Measurements from ENCODE around the gene TGM6.

The TGM6 gene

GRCh38 chr20:2473516-2473915, 92.8 kb downstream of the TGM6 start:
- TF ChIP-seq FOXM1 (IDR thresholded peaks at IDR 0.05; ENCODE audit: borderline replicate concordance, low read depth) = no peak
- no peak for TF ChIP-seq TCF12 (IDR thresholded peaks at IDR 0.05; ENCODE audit: low read depth)
- no peak for TF ChIP-seq CEBPB (IDR thresholded peaks at IDR 0.05)

GRCh38 chr20:2475850-2476741, 95.4 kb downstream of the TGM6 start:
- TF ChIP-seq CREB1 (IDR thresholded peaks at IDR 0.05; ENCODE audit: low read depth) = no peak
- no peak for TF ChIP-seq CEBPB (IDR thresholded peaks at IDR 0.05)
- TF ChIP-seq TEAD4 (IDR thresholded peaks at IDR 0.05) = no peak
- no peak for TF ChIP-seq RAD21 (IDR thresholded peaks at IDR 0.05; ENCODE audit: low read depth)
- no peak for TF ChIP-seq EGR1 (IDR thresholded peaks at IDR 0.05)
- no peak for TF ChIP-seq MAX (IDR thresholded peaks at IDR 0.05)
- TF ChIP-seq USF1 (IDR thresholded peaks at IDR 0.05) = no peak
- TF ChIP-seq TCF12 (IDR thresholded peaks at IDR 0.05; ENCODE audit: low read depth) = no peak
- no peak for TF ChIP-seq NFIC (IDR thresholded peaks at IDR 0.05)
- no peak for TF ChIP-seq YY1 (IDR thresholded peaks at IDR 0.05; ENCODE audit: low read depth)
- no peak for TF ChIP-seq REST (IDR thresholded peaks at IDR 0.05; ENCODE audit: low read depth)
- no peak for TF ChIP-seq ZBTB7A (IDR thresholded peaks at IDR 0.05; ENCODE audit: low read depth)
- TF ChIP-seq TAF1 (IDR thresholded peaks at IDR 0.05; ENCODE audit: low read depth) = no peak

- TF ChIP-seq TAF1 (IDR thresholded peaks at IDR 0.05; ENCODE audit: low read depth) = no peak
- no peak for TF ChIP-seq REST (IDR thresholded peaks at IDR 0.05; ENCODE audit: low read depth)
- no peak for TF ChIP-seq CEBPB (IDR thresholded peaks at IDR 0.05)
- TF ChIP-seq FOXM1 (IDR thresholded peaks at IDR 0.05; ENCODE audit: borderline replicate concordance, low read depth) = no peak
- no peak for TF ChIP-seq TCF12 (IDR thresholded peaks at IDR 0.05; ENCODE audit: low read depth)
- TF ChIP-seq NFIC (IDR thresholded peaks at IDR 0.05) = no peak
- TF ChIP-seq MAX (IDR thresholded peaks at IDR 0.05) = no peak
- no peak for TF ChIP-seq RAD21 (IDR thresholded peaks at IDR 0.05; ENCODE audit: low read depth)
- TF ChIP-seq CREB1 (IDR thresholded peaks at IDR 0.05; ENCODE audit: low read depth) = no peak
- no peak for TF ChIP-seq EGR1 (IDR thresholded peaks at IDR 0.05)
- TF ChIP-seq TEAD4 (IDR thresholded peaks at IDR 0.05) = no peak
- TF ChIP-seq YY1 (IDR thresholded peaks at IDR 0.05; ENCODE audit: low read depth) = no peak
- TF ChIP-seq EP300 (IDR thresholded peaks at IDR 0.05; ENCODE audit: borderline replicate concordance) = no peak
- TF ChIP-seq USF1 (IDR thresholded peaks at IDR 0.05) = no peak
- no peak for TF ChIP-seq ZBTB7A (IDR thresholded peaks at IDR 0.05; ENCODE audit: low read depth)
These were observed 96.3 kb downstream of the TGM6 start for GRCh38 chr20:2476742-2477615.

- TF ChIP-seq EGR1 (IDR thresholded peaks at IDR 0.05) (no peak), CEBPB (IDR thresholded peaks at IDR 0.05) (no peak)
These were observed 99.7 kb downstream of the TGM6 start for GRCh38 chr20:2480381-2480780.
